ENCODE measurements around the gene DPP6. TPM values are rescaled to one million over a fixed set of nuclear protein-coding genes. Genes with fewer than 3 reads are reported as not detected.

DPP6 gene
- polyA plus RNA-seq, 1 of the 3 experiments (the other 2 are of a cell fraction): not detected

GRCh38 chr7:154781369-154782303 lies 729.4 kb downstream of the DPP6 start:
- ChIA-PET CTCF (interaction anchor here (1.2 to 1.6 kb wide), 2 partner anchors 38 to 277 kb away, joined by 4 to 9 read pairs; no protein-coding TSS in a partner anchor), POLR2A (no interaction called here)
- H3K9me3 ChIP-seq: no peaks in the 10 kb centered on the region
- no peak overlapping the region for H3K9ac ChIP-seq
- H3K27ac ChIP-seq (ENCODE audit: low read depth in 2 of 2, low read length in 1 of 2): no peak overlapping the region
- 29% methylated on average over 16 of the region's 16 CpGs for WGBS (ENCODE audit: low lambda C conversion rate)
- no peak overlapping the region for H3K4me3 ChIP-seq (ENCODE audit: low read depth in 2 of 2, low read length in 1 of 2)
- no peaks in the 10 kb centered on the region for H3K36me3 ChIP-seq (replicated peaks in 1 of 2; ENCODE audit: control insufficient read depth in 1 of 2, insufficient read depth in 2 of 2, low read length in 1 of 2)
- no peaks in the 10 kb centered on the region for H3K27me3 ChIP-seq (ENCODE audit: insufficient read depth)
- no peak overlapping the region for H2AFZ ChIP-seq (ENCODE audit: low read depth)
- no peaks in the 10 kb centered on the region for H3K79me2 ChIP-seq (ENCODE audit: insufficient read depth)
- no peak overlapping the region for H3K4me2 ChIP-seq
- no peaks in the 10 kb centered on the region; a peak in 1 of 4 replicates for H3K4me1 ChIP-seq (ENCODE audit: control insufficient read depth in 1 of 2, insufficient read depth in 2 of 2, low read depth in 1 of 2, low read length in 1 of 2)
- H3F3A ChIP-seq (replicated peaks; ENCODE audit: insufficient read depth): no peaks in the 10 kb centered on the region
- TF ChIP-seq ZBTB33 (IDR thresholded peaks at IDR 0.05; ENCODE audit: borderline replicate concordance, low read depth): no peak
- TF ChIP-seq YY1 (IDR thresholded peaks at IDR 0.05; ENCODE audit: low read depth): no peak
- TF ChIP-seq SIN3A (IDR thresholded peaks at IDR 0.05; ENCODE audit: borderline replicate concordance, low read depth, low read length): no peak
- TF ChIP-seq TAF1 (IDR thresholded peaks at IDR 0.05; ENCODE audit: borderline replicate concordance, low read depth, low read length): no peak
- no peak for TF ChIP-seq FOXM1 (IDR thresholded peaks at IDR 0.05; ENCODE audit: low read depth)
- no peak for TF ChIP-seq REST (IDR thresholded peaks at IDR 0.05; ENCODE audit: low read depth, low read length)
- TF ChIP-seq EZH2phosphoT487 (IDR thresholded peaks at IDR 0.05; ENCODE audit: borderline replicate concordance, low read depth): no peak
- TF ChIP-seq ELF1 (IDR thresholded peaks at IDR 0.05): no peak
- TF ChIP-seq, protein P1, sequence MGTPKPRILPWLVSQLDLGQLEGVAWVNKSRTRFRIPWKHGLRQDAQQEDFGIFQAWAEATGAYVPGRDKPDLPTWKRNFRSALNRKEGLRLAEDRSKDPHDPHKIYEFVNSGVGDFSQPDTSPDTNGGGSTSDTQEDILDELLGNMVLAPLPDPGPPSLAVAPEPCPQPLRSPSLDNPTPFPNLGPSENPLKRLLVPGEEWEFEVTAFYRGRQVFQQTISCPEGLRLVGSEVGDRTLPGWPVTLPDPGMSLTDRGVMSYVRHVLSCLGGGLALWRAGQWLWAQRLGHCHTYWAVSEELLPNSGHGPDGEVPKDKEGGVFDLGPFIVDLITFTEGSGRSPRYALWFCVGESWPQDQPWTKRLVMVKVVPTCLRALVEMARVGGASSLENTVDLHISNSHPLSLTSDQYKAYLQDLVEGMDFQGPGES (IDR thresholded peaks at IDR 0.05; ENCODE audit: low read depth, low read length): no peak
- TF ChIP-seq GABPA (IDR thresholded peaks at IDR 0.05; ENCODE audit: low read depth): no peak
- no peak for TF ChIP-seq FOSL2 (IDR thresholded peaks at IDR 0.05; ENCODE audit: borderline replicate concordance, low read depth)
- DNase-seq: no peak
- no peaks in the 10 kb centered on the region for H3K9me2 ChIP-seq
- H4K20me1 ChIP-seq (ENCODE audit: insufficient read depth): no peaks in the 10 kb centered on the region
